HG03139 (cell line): ENCODE measurements around the gene KIF26B.

Experiments used
- ATAC-seq: cut with Tn5 transposase; IDR thresholded peaks from one replicate; pipeline ENCODE4 v1.9.1; 2021; ENCODE audit not compliant: unreplicated experiment

Gene KIF26B

GRCh38 chr1:245582026-245582425, 427.2 kb downstream of the KIF26B start:
- no peak for ATAC-seq

DNA sequence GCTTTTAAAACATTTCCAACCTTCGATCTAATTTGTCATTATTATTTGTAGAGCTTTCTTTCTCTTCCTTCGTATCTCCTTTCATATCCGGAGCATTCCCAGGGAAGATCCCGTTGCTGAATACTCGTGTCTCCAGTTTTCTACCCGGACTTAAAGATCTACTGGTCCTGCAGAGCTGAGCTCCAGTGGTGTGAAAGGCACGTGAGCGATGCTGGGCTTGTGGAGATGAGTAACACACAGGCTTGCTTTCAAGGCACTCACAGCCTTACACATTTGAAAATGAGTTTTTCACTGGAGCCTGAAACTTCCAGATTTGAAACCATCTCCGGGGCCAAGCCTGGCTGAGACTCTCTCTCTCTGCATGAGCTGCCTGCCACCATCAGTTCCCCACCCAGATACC, 428.3 kb downstream of the KIF26B start:
- ATAC-seq = no peak

- ATAC-seq = no peak
These were observed 429.0 kb downstream of the KIF26B start for GRCh38 chr1:245583575-245584330.

- ATAC-seq = no peak
These were observed 430.6 kb downstream of the KIF26B start for GRCh38 chr1:245585252-245585959.

DNA sequence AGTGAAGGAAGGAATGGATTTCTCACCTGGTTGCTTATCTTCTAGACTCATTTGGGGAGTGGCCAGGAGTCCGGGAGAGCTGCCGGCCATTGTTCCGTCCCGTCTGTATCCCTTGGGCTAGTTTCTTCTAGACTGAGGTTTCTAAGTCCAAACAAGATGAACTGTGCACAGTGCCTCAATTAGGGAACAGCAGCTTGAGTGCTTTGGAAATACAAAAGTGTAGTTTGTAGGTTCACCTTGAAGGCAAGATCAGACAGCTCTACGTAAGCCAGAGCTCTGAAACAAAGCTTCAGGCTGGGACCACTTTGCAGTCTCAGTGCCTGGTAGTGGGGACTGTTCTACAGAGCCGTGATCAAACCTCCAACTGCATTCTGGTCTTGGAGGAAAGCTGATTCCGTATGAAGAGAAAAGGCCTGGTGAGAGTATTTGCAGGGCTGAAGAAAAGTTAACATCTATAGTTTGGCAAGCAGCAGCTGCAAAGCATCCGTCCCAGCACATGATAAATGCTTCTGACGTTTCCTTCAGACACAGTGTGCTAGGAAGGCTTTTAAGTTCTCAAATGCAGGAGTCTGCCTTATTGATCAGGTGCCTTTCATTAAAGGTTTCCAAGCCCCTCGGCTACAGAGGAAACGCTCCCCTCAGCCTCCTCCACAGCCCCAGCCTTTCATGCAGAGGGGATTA, 432.8 kb downstream of the KIF26B start:
- ATAC-seq = no peak

GRCh38 chr1:245588116-245588639, 433.4 kb downstream of the KIF26B start:
- no peak for ATAC-seq

DNA sequence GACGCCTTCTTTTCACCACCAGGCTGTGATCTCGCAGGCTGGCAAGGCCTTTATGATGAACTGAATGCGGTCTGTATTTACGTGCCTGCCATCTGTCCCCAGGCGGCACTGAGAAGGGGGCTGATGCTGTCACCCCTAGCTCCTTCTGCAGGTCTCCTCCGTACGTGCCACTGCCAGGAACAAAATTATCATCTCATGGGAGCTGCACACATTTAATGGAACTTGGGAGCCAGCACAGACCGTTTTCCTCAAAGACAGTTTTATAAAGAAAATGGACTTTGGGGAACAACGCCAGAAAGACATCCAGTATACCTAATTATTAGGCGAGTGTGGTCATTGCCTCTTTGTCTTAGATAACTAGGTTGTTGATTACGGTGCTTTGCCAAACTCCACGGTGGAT, 434.5 kb downstream of the KIF26B start:
- ATAC-seq = no peak

DNA sequence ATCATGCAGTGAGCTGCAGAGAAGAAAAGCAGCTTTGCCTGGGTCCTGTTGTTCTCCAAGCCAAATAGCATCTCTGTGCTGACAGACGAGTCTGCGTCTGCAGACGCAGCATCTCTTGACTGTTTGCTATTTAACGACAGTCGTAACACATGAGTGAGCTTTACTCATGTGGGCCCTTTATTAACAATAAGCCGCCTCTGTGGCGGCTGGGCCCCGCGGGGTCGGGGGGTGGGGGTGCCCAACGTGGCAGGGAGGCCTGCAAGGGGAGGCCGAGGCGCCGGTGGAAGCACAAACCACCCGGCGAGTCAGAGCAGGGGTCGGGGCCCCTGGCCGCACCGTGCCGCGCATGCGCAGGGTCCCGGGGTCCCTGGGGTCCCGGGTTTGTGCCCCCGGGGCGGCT, 435.1 kb downstream of the KIF26B start:
- no peak for ATAC-seq

DNA sequence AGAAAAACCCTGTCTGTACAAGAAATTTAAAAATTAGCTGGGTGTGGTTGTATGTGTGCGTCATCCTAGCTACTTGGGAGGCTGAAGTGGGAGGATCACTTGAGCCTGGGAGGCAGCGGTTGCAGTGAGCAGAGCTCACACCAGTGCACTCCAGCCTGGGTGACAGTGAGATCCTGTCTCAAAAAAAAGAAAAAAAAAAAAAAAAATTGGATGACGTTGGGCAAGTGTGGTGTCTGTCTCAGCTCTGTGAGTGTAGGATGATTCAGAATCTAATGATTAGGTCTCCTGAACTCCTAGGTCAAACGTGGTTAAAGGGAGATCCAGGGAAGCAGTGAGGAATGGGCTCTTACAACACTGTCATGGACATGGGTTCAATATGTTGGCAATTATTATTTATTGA, 435.9 kb downstream of the KIF26B start:
- ATAC-seq = no peak

DNA sequence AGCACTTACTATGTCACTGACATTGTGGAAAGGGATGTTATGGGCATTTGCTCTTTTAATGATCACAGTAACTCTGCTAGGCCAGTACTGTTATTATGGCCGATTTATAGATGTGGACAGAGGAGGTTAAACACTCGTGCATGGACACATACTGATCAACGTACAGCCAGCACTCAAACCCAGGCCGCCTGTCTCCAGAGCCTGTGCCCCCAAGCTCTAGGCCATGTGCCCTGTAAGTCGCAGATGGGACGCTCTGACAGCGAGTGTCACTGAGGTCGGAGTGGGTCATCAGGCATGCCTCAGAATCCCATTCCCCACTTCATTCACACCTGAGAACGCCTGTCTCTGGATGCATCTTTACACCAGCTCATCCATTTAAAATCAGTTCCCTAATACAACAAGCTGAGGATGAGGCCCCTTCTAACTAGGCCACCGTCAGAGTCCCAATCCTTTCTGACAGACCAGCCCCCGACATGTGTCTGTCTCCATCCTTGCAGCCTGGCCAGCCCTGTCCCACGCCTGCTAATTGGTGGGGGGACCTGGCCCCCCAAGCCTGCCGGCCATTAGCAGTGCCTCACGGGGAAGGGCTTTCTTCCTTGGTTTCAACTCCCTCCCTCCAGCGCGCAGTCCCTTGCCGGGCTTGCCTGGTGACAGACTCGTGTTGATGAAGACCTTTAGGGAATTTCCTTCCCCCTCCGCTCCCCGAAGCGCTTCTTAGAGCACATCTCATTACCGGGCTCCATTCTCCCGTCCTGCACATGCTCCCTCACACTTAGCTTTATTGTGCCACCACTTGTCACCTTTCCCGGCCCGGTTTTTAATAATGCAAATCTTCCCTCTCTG, 436.8 kb downstream of the KIF26B start:
- no peak for ATAC-seq

DNA sequence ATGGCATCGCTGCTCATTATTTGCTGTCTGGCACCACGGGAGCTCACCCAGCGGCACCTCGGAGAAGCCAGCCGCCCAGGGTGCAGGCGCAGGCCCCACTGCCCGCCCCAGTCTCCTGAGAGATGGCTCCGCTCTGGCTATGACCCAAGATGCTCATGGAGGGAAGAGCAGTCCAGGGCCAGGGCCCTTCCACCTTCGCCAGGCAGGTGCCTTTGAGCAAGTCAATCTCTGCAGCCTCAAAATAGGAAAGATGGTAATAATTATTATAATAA, 437.3 kb downstream of the KIF26B start:
- no peak for ATAC-seq

- ATAC-seq = no peak
These were observed 443.9 kb downstream of the KIF26B start for GRCh38 chr1:245598524-245599305.

DNA sequence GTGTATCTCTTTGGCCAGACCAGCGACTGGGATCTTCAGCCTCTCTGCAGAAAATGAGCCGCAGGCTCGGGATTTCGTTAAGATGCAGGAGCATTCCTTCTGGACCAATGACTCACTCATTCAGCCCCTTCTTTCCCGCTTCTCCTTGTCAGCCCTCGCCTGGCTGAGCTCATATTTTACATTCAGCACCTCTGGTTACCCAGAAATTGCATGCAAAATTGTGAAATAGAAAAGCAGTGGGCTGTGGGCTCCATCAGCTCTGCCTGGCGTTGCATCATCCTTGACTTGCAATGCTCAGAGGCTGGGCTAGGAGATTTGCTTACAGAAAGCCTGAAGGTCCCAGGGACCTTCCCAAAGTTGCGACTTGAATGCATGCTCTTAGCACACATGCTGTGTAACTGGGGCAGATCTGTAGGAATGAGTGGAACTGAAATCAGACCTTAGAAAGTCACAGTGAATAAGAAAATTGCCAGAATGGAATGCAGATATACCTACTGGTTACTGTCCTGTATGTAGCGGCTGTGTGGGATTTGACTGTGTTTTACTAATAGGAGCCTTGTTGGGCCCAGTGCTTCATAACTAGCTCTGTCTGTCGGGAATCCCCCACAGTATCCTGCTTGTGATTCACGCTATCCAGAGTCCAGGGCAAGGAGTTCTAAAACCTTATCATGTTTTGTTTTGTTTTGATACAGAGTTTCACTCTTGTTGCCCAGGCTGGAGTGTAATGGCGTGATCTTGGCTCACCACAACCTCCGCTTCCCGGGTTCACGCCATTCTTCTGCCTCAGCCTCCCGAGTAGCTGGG, 444.8 kb downstream of the KIF26B start:
- no peak for ATAC-seq

DNA sequence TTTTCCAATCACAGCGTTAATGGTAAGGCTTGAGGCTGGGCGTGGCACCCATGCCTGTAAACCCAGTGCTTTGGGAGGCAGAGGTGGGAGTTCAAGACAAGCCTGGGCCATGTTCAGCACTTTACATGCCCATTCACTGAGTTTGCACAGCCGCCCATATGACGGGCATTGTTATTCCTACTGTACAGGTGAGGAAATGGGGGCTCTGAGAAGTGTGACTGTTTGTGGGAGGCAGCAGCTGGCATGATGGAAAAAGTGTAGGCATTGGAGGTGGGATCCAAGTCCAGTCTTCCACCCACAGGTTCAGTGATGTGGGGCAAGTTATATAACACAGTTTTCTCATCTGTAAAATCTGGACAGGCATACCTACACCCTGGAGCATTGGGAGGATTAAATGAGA, 445.9 kb downstream of the KIF26B start:
- no peak for ATAC-seq

DNA sequence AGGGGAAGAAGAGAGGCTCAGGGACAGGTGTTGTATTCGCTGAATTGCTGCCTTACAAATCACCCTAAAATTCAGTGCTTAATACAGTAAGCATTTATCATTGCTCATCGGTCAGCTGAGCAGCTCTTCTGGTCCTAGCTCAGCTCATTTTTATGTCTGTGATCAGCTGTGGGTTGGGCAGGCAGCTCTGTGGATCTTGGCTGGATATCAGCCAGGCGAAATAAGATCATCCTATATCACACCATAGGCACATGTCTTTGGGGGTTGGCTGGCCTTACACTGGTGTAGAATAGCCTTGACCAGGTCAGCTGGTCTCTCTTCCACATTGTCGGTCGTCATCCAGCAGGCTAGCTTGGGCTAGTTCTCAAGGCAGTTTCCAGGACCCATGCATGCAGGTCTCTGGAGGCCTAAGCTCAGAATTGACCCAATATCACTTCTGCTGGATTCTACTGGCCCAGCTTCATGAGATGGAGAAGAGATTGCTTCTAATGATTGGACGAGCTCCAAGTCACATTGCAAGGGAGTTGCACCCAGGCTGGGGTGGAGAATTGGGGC, 448.6 kb downstream of the KIF26B start:
- no peak for ATAC-seq

DNA sequence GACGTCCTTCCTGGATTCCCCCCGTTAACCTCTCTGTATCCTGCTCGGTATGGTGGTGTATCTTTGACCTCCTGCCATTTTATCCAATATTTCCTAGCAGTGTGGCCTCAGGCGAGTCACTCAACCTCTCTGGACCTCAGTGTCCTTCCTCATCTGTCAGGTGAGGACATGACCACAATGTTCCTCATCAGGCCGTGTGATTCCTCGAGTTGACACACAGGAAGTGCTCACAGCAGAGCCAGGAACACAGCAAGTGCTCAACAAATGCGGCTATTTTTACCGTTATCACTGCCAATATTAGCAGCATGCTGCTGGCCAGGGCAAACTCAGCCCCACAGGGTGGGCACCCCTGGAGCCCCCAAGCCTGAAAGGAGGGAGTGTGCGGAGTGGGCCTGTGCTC, 450.2 kb downstream of the KIF26B start:
- ATAC-seq = no peak

GRCh38 chr1:245605480-245606156, 450.8 kb downstream of the KIF26B start:
- ATAC-seq = no peak

DNA sequence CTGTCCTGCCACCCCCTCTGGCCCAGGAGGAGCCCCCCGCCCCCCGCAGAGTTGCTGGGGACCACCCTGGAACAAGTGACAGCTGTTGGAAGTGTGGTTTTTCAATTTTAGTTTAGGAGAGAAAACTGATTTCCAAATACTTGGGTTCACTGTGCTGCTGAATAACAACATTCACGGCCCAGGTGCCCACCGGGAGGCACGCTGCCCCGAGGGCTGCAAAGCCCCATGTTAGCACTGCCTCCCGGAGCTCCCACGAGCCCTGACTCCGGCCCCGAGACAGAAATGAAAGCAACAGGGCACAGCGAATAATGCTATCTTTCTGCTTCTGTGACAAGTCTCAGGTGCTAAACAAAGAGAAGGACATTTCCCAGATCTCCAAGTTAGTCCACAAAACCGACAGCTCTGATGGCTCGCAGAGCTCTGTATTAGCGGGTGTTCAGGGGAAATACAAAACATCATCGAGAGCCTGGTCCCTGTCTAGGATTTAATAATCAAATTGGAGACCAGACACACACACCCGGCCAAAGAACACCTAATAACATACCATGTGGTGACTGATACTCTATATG, 451.5 kb downstream of the KIF26B start:
- no peak for ATAC-seq
